ENCODE results near the gene MMP24OS. TPM values are rescaled to one million over a fixed set of nuclear protein-coding genes. Genes with fewer than 3 reads are reported as not detected.

MMP24OS gene
- total and polyA plus RNA-seq, 3 donors from 2014 or later = 16.4 to 45.9 (median 35.1) TPM

- no peak for DNase-seq
- Histone ChIP-seq H3K9me3 (no peaks in the 10 kb centered on the region), H3K4me3 (no peak overlapping the region), H3K27me3 (no peaks in the 10 kb centered on the region), H3K27ac (no peak overlapping the region), H3K36me3 (ENCODE audit: low read depth, missing control alignments) (no peaks in the 10 kb centered on the region), H3K4me1 (peaks cover 2% of the 10 kb centered on the region)
- intact Hi-C loops (cut with DNase I; ENCODE audit: low total_unique reads) = loop anchor here (5.0 kb wide), 1 partner anchor 144 kb away; no protein-coding TSS in a partner anchor
- no peak for TF ChIP-seq POLR2A (IDR thresholded peaks at IDR 0.05)
- no peak for TF ChIP-seq CTCF (IDR thresholded peaks at IDR 0.05)
- WGBS, 2 donors = 43 to 70% methylated on average over 5 of the region's 5 CpGs
Observed at GRCh38 chr20:35298264-35298663, 20.3 kb upstream of the MMP24OS start.

GRCh38 chr20:35297740-35298139, 19.8 kb upstream of the MMP24OS start:
- 83 to 87% methylated on average over 5 to 14 of the region's 14 CpGs for WGBS, 2 donors
- H3K9me3 ChIP-seq = no peaks in the 10 kb centered on the region
- no peak for TF ChIP-seq POLR2A (IDR thresholded peaks at IDR 0.05)
- TF ChIP-seq CTCF (IDR thresholded peaks at IDR 0.05) = no peak
- no peaks in the 10 kb centered on the region for H3K4me1 ChIP-seq
- no peaks in the 10 kb centered on the region for H3K27me3 ChIP-seq
- H3K27ac ChIP-seq = no peak overlapping the region
- intact Hi-C loops (cut with DNase I; ENCODE audit: low total_unique reads) = loop anchor here (5.0 kb wide), 1 partner anchor 145 kb away; no protein-coding TSS in a partner anchor
- no peak overlapping the region for H3K4me3 ChIP-seq
- DNase-seq = no peak
- H3K36me3 ChIP-seq (ENCODE audit: low read depth, missing control alignments) = no peaks in the 10 kb centered on the region

- Histone ChIP-seq H3K4me1 (no peaks in the 10 kb centered on the region), H3K27me3 (no peaks in the 10 kb centered on the region), H3K9me3 (no peaks in the 10 kb centered on the region), H3K36me3 (ENCODE audit: low read depth, missing control alignments) (no peaks in the 10 kb centered on the region), H3K4me3 (no peak overlapping the region), H3K27ac (no peak overlapping the region)
- TF ChIP-seq CTCF (IDR thresholded peaks at IDR 0.05) (no peak), POLR2A (IDR thresholded peaks at IDR 0.05) (no peak)
- intact Hi-C loops (cut with DNase I; ENCODE audit: low total_unique reads) = loop anchor here (5.0 kb wide), 1 partner anchor 145 kb away; no protein-coding TSS in a partner anchor
- WGBS, 2 donors = 75 to 77% methylated on average over 4 to 8 of the region's 8 CpGs
- no peak for DNase-seq
Observed at GRCh38 chr20:35297155-35297554, 19.2 kb upstream of the MMP24OS start.

GRCh38 chr20:35296101-35296554, 18.2 kb upstream of the MMP24OS start:
- TF ChIP-seq CTCF (IDR thresholded peaks at IDR 0.05) = no peak
- no peak for TF ChIP-seq POLR2A (IDR thresholded peaks at IDR 0.05)
- H3K4me3 ChIP-seq = no peak overlapping the region
- no peaks in the 10 kb centered on the region for H3K9me3 ChIP-seq
- H3K27me3 ChIP-seq = no peaks in the 10 kb centered on the region
- H3K36me3 ChIP-seq (ENCODE audit: low read depth, missing control alignments) = no peaks in the 10 kb centered on the region
- H3K27ac ChIP-seq = no peak overlapping the region
- no peaks in the 10 kb centered on the region for H3K4me1 ChIP-seq
- no peak for DNase-seq
- intact Hi-C loops (cut with DNase I; ENCODE audit: low total_unique reads) = loop anchor here (5.0 kb wide), 1 partner anchor 146 kb away; no protein-coding TSS in a partner anchor
- WGBS, 2 donors = 54 to 75% methylated on average over 5 to 9 of the region's 9 CpGs

- TF ChIP-seq CTCF (IDR thresholded peaks at IDR 0.05) = no peak
- TF ChIP-seq POLR2A (IDR thresholded peaks at IDR 0.05) = no peak
- no peaks in the 10 kb centered on the region for H3K4me1 ChIP-seq
- H3K4me3 ChIP-seq = no peak overlapping the region
- no peak for DNase-seq
- 76 to 81% methylated on average over 8 of the region's 8 CpGs for WGBS, 2 donors
- H3K9me3 ChIP-seq = no peaks in the 10 kb centered on the region
- no peaks in the 10 kb centered on the region for H3K36me3 ChIP-seq (ENCODE audit: low read depth, missing control alignments)
- intact Hi-C loops (cut with DNase I; ENCODE audit: low total_unique reads) = loop anchor here (5.0 kb wide), 1 partner anchor 147 kb away; no protein-coding TSS in a partner anchor
- H3K27ac ChIP-seq = no peak overlapping the region
- H3K27me3 ChIP-seq = no peaks in the 10 kb centered on the region
Observed at GRCh38 chr20:35295674-35296073, 17.8 kb upstream of the MMP24OS start.
